GM19468 (cell line): ENCODE measurements around the gene PEX1.
A peak's percentile ranks its signal among the peaks of the same experiment; 100 is the strongest.
"Not testable (repeated sequence)": the region's sequence is repeated elsewhere in the genome, so short reads cannot be mapped to it uniquely, and the experiment has no call there.

Experiments
- ATAC-seq: cut with Tn5 transposase; IDR thresholded peaks from one replicate; pipeline ENCODE4 v1.9.1; 2021; ENCODE audit warnings: mild to moderate bottlenecking, moderate library complexity, moderate number of reproducible peaks; ENCODE audit not compliant: unreplicated experiment; ENCODE audit errors: extremely low read depth

Gene PEX1

DNA sequence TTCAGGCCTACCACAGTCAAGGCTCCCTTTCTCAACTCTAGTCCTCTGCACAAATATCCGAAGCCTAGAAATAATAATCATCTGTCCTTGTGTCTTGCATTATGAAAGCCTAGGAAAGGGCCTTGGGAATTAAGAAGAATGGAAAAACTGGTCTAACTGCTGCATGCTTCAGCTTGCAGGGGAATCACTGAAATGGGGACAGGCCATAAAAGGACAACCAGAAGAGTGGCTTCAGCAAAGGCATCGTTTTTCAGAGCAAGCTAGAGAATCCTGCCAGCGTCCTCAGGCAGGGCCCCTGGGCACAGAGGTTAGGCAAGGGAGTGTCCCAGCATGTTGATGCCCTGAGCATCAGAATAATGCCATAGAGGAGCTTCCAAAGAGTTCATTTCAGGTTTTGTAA lies 63.8 kb downstream of the PEX1 start:
- no peak for ATAC-seq

- ATAC-seq: no peak
Measured at GRCh38 chr7:92462560-92462959, 65.8 kb downstream of the PEX1 start.

GRCh38 chr7:92461027-92462003 lies 67.0 kb downstream of the PEX1 start:
- ATAC-seq: no peak

GRCh38 chr7:92460510-92460909 lies 67.8 kb downstream of the PEX1 start:
- no peak for ATAC-seq

DNA sequence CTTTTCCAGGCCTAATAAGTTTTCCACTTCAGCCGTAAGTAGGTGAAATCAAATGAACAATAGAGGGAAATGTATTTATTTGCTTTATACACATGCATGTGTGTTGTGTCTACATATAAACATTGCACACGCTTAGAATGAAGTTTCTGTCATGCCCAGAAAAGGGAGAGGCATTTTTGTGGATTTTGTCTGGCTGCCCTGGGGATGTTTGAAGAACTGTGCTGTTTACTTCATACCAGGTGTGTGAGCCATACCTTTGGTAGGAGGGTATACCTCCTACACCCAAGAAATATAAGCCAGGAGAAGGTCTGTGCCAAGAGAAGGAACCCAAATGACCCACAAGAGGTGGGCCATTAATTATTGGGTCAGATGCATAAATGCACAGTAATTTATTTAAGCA lies 68.2 kb downstream of the PEX1 start:
- no peak for ATAC-seq

DNA sequence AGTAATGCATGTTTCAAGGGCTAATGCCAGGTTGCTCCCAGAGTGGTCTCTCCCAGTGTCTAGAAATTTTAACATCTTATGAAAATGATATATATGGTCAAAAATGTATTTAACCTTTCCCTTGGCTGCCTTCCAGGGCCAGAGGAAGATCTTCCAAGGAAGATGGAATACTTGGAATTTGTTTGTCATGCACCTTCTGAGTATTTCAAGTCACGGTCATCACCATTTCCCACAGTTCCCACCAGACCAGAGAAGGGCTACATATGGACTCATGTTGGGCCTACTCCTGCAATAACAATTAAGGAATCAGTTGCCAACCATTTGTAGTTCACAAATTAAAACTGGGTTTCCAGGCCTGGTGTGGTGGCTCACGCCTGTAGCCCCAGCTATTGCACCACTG lies 72.1 kb downstream of the PEX1 start:
- no peak for ATAC-seq

DNA sequence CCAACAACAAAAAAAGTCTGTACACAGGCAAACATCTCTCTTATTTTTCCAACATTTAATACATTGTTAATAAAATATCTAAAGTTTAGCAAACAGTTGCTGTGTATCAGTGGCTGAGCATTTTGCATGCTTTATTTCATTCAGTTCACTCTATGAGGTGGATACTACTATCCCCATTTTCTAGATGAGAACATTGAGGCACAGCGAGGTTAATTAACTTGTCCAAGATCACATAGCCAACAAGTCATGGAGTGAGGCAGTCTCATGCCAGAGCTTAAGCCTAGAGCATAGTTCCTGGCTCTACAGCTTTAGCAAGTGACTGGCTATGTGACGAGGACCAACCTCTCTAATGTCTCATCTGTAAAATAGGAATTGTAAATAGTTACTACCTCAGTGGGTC lies 76.7 kb downstream of the PEX1 start:
- ATAC-seq: no peak

- ATAC-seq: no peak
Measured at GRCh38 chr7:92448205-92448747, 80.0 kb downstream of the PEX1 start.

- ATAC-seq: peak; percentile 77
Measured at GRCh38 chr7:92447345-92448204, 80.7 kb downstream of the PEX1 start, which contains the start of gene GATAD1. GATAD1 (plus strand) TSS chr7:92447482; CDS start chr7:92447730, 248 bp downstream.

DNA sequence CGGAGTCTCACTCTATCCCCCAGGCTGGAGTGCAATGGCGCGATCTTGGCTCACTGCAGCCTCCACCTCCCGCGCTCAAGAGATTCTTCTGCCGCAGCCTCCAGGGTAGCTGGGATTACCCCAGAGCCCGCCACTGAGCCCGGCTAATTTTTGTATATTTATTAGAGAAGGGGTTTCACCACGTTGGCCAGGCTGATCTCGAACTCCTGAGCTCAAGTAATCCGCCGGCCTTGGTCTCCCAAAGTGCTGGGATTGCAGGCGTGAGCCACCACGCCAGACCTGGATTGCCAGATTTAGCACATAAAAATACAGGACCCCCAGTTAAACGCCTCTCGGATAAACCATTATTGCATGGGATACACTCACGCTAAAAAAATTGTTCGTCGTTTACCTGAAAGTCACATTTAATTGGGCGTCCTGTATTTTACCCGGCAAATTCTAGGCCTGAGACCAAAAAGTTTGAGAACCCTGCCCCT lies 81.4 kb downstream of the PEX1 start:
- no peak for ATAC-seq

GRCh38 chr7:92442720-92443119 lies 85.6 kb downstream of the PEX1 start:
- not testable (repeated sequence) for ATAC-seq

GRCh38 chr7:92437956-92438491 lies 90.3 kb downstream of the PEX1 start:
- no peak for ATAC-seq
